Large intestine (tissue), 12 donors: ENCODE measurements around the gene NUDT16L1. TPM values are rescaled to one million over a fixed set of nuclear protein-coding genes. Genes with fewer than 3 reads are reported as not detected.
A peak's percentile ranks its signal among the peaks of the same experiment; 100 is the strongest.
"Not testable (repeated sequence)": the region's sequence is repeated elsewhere in the genome, so short reads cannot be mapped to it uniquely, and the experiment has no call there.

Experiments
- DNase-seq, 2 donors: peaks; one replicate each; pipeline versions ENCODE4 v3.0.0 to v3.0.0-alpha.2; 2013
- H3K27ac ChIP-seq: one replicate; pipeline ENCODE4 v1.5.1; 2013; ENCODE audit warnings: low read length
- H3K27me3 ChIP-seq: 2 replicates; pipeline ENCODE4 v1.6.1; 2013; ENCODE audit warnings: low read length; ENCODE audit not compliant: control insufficient read depth, insufficient read depth
- H3K36me3 ChIP-seq: 2 replicates; pipeline ENCODE4 v1.6.1; 2013; ENCODE audit warnings: low read length; ENCODE audit not compliant: control insufficient read depth, insufficient read depth
- H3K4me1 ChIP-seq: one replicate; pipeline ENCODE4 v1.6.1; 2013; ENCODE audit warnings: low read length; ENCODE audit not compliant: control insufficient read depth, insufficient read depth
- H3K4me3 ChIP-seq: one replicate; pipeline ENCODE4 v1.5.1; 2013; ENCODE audit warnings: low read length
- H3K9me3 ChIP-seq: one replicate; pipeline ENCODE4 v1.6.1; 2013; ENCODE audit warnings: mild to moderate bottlenecking, low read depth, low read length, moderate library complexity; ENCODE audit not compliant: control insufficient read depth
- WGBS: methylation state at CpG from one replicate; pipeline ENCODE4 v1.1.5; 2013; ENCODE audit warnings: low lambda C conversion rate; ENCODE audit not compliant: insufficient coverage; 5-methylcytosine and 5-hydroxymethylcytosine counted together
- long read RNA-seq, 11 donors: transcript quantifications; one replicate each; lab custom pipeline, GENCODE V29; 2026
- polyA plus RNA-seq: library from polyadenylated mRNA; unstranded; fragments of 120-200 nt; gene quantifications from one replicate; pipeline ENCODE4 v1.2.1, GENCODE V29; 2013

NUDT16L1 gene
- polyA plus RNA-seq, result 42.5 TPM
- long read RNA-seq, donor 1, transcript NUDT16L1-201 (3 exons, 1,349 nt), result major isoform, 13 of 15 reads
- long read RNA-seq, donor 1, partial matches to known transcripts, result 0 of 15 reads
- long read RNA-seq, donor 1, other reads (novel, unspliced or antisense), result 0 of 15 reads
- long read RNA-seq, donor 2, transcript NUDT16L1-201 (3 exons, 1,349 nt), result major isoform, 24 of 28 reads
- long read RNA-seq, donor 2, partial matches to known transcripts, result 0 of 28 reads
- long read RNA-seq, donor 2, other reads (novel, unspliced or antisense), result 0 of 28 reads
- long read RNA-seq, donor 3, result 0 reads
- long read RNA-seq, donor 4, partial matches to known transcripts, result 0 of 5 reads
- long read RNA-seq, donor 4, other reads (novel, unspliced or antisense), result 0 of 5 reads
- long read RNA-seq, donor 5, transcript NUDT16L1-201 (3 exons, 1,349 nt), result major isoform, 8 of 15 reads
- long read RNA-seq, donor 5, partial matches to known transcripts, result 5 of 15 reads
- long read RNA-seq, donor 5, other reads (novel, unspliced or antisense), result 0 of 15 reads
- long read RNA-seq, donor 6, transcript NUDT16L1-201 (3 exons, 1,349 nt), result major isoform, 23 of 30 reads
- long read RNA-seq, donor 6, transcript NUDT16L1-204 (3 exons, 1,406 nt), result minor isoform, 5 of 30 reads
- long read RNA-seq, donor 6, partial matches to known transcripts, result 0 of 30 reads
- long read RNA-seq, donor 6, other reads (novel, unspliced or antisense), result 0 of 30 reads
- long read RNA-seq, donor 7, transcript NUDT16L1-201 (3 exons, 1,349 nt), result major isoform, 6 of 10 reads
- long read RNA-seq, donor 7, partial matches to known transcripts, result 0 of 10 reads
- long read RNA-seq, donor 7, other reads (novel, unspliced or antisense), result 0 of 10 reads
- long read RNA-seq, donor 8, transcript NUDT16L1-204 (3 exons, 1,406 nt), result minor isoform, 8 of 33 reads
- long read RNA-seq, donor 8, transcript NUDT16L1-201 (3 exons, 1,349 nt), result major isoform, 23 of 33 reads
- long read RNA-seq, donor 8, partial matches to known transcripts, result 0 of 33 reads
- long read RNA-seq, donor 8, other reads (novel, unspliced or antisense), result 0 of 33 reads
- long read RNA-seq, donor 9, transcript NUDT16L1-201 (3 exons, 1,349 nt), result major isoform, 22 of 33 reads
- long read RNA-seq, donor 9, transcript NUDT16L1-204 (3 exons, 1,406 nt), result minor isoform, 8 of 33 reads
- long read RNA-seq, donor 9, partial matches to known transcripts, result 0 of 33 reads
- long read RNA-seq, donor 9, other reads (novel, unspliced or antisense), result 0 of 33 reads
- long read RNA-seq, donor 10, transcript NUDT16L1-201 (3 exons, 1,349 nt), result major isoform, 23 of 37 reads
- long read RNA-seq, donor 10, partial matches to known transcripts, result 8 of 37 reads
- long read RNA-seq, donor 10, other reads (novel, unspliced or antisense), result 0 of 37 reads
- long read RNA-seq, donor 11, transcript NUDT16L1-201 (3 exons, 1,349 nt), result major isoform, 8 of 13 reads
- long read RNA-seq, donor 11, partial matches to known transcripts, result 0 of 13 reads
- long read RNA-seq, donor 11, other reads (novel, unspliced or antisense), result 0 of 13 reads

DNA sequence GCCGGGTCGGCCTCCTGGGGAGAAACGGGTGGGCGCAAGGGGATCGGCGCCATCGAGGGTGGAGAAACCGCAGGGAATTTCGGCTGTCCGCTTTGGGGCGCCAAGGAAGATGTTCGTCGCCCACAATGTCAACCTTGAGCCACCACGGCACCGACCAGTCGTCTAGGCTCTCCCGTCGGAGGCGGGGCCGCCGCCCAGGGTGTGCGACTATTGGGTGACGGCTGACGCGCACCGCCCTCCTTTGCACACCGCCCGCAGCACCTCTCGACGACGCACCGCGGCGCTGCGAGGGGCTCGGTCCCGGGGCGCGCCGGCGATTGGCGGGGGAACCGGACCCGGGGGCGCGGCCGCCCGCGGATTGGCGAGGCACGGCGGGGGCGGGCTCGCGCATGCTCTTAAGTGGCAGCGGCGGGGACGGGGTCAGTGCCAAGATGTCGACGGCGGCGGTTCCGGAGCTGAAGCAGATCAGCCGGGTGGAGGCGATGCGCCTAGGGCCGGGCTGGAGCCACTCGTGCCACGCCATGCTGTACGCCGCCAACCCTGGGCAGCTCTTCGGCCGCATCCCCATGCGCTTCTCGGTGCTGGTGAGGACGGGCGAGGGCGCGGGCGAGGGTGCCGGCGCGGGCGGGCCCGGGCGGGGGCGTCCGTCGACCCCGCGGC lies at the start of gene NUDT16L1:
NUDT16L1 (plus strand) TSS at position 267 of the 660 bp plus-strand sequence; CDS start at position 432, 165 bp downstream.
- H3K4me1 ChIP-seq, result peaks cover 29% of the 10 kb centered on the region
- H3K9me3 ChIP-seq, result peaks cover 6% of the 10 kb centered on the region
- H3K4me3 ChIP-seq, result peak within 1 kb of the TSS; percentile 78
- peak; percentile 97 to 98 for DNase-seq
- WGBS, result no CpG with 5 or more reads among the region's 91 CpGs
- peak within 1 kb of the TSS; percentile 83 for H3K27ac ChIP-seq
- peaks cover 56% of the 10 kb centered on the region for H3K36me3 ChIP-seq
- H3K27me3 ChIP-seq, result no peaks in the 10 kb centered on the region

DNA sequence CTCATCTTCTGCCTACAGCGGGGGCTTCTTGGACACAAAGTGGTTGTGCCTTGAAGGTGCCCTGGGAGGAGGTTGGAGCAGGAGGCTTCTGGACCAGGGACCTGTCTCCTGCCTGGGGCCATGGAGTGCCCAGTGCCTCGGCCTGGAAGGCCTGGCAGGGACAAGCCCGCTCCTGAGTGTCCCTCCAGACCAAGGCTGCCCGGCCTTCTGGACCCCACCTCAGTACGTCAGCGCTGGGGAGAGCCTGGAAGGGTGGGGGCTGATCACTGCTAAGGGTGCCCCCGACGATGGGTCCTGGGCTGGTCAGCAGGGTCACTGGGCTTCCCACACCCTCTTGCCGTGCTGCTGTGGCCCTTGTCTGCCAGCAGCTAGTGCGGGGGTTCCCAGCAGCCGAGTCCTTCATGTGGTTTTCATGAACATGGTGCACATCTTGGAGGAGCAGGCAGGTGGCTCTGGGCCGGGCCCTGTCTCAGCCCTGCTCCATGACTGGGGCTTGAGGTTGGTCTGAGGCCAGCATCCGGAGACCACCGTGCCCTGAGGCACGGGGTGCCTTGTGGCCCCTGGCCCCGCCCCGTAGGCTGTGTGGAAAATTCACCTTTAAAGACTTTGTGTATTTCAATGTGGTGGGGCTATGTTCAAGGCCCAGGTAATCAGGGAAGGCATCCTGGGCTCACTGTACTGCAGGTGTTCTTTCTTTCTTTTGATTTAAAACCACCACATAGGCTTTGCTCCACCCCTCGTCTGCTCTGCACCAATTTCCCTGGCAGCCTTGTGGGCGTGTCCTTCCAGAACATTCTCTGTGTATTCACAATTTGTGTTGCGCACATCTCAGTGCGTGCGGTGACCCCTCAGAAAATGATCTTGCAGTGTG lies 46.4 kb upstream of the NUDT16L1 start:
- WGBS, result no CpG with 5 or more reads among the region's 22 CpGs
- no peak for DNase-seq
- peaks cover 45% of the 10 kb centered on the region for H3K36me3 ChIP-seq
- no peak overlapping the region for H3K4me3 ChIP-seq
- H3K4me1 ChIP-seq, result peaks cover 2% of the 10 kb centered on the region
- H3K27ac ChIP-seq, result no peak overlapping the region
- H3K27me3 ChIP-seq, result no peaks in the 10 kb centered on the region
- peaks cover 23% of the 10 kb centered on the region for H3K9me3 ChIP-seq

- Histone ChIP-seq H3K9me3 (peaks cover 25% of the 10 kb centered on the region), H3K27me3 (no peaks in the 10 kb centered on the region), H3K36me3 (peaks cover 51% of the 10 kb centered on the region), H3K4me1 (peaks cover 8% of the 10 kb centered on the region), H3K27ac (no peak overlapping the region), H3K4me3 (no peak overlapping the region)
- DNase-seq, result no peak
- WGBS, result no CpG with 5 or more reads among the region's 8 CpGs
Measured at GRCh38 chr16:4647644-4647980, 45.8 kb upstream of the NUDT16L1 start.

DNA sequence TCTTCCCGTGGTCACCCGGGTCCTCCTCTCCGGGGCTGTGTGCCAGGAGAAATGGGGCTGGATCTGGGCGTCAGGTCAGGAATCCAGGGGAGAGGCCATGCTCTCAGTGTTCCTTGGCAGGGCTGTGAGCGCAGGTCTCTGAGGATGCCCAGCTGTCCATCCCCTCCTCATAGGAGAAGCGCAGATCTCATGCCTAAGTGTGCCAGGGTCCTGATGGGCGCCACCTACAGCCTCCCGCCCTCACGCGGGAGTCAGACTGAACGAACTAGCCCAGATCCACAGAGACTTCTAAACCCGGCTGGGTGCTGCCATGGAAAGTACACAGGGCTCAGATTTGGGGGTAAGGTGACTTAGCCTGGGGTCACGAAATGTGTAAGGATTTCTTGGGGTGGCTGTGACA lies 44.4 kb upstream of the NUDT16L1 start:
- 100% methylated on average over 1 of the region's 13 CpGs for WGBS
- H3K36me3 ChIP-seq, result peaks cover 55% of the 10 kb centered on the region

GRCh38 chr16:4649744-4650442 lies 43.5 kb upstream of the NUDT16L1 start:
- no CpG with 5 or more reads among the region's 25 CpGs for WGBS
- Histone ChIP-seq H3K36me3 (peaks cover 56% of the 10 kb centered on the region), H3K4me3 (no peak overlapping the region), H3K27ac (no peak overlapping the region), H3K27me3 (no peaks in the 10 kb centered on the region), H3K9me3 (peaks cover 27% of the 10 kb centered on the region), H3K4me1 (peaks cover 31% of the 10 kb centered on the region)
- DNase-seq, result no peak

More for the DNA sequence above, 44.4 kb upstream of the NUDT16L1 start:
- H3K27ac ChIP-seq, result no peak overlapping the region
- H3K4me1 ChIP-seq, result peaks cover 21% of the 10 kb centered on the region
- no peak for DNase-seq
- H3K9me3 ChIP-seq, result peaks cover 27% of the 10 kb centered on the region
- H3K4me3 ChIP-seq, result no peak overlapping the region
- no peaks in the 10 kb centered on the region for H3K27me3 ChIP-seq

DNA sequence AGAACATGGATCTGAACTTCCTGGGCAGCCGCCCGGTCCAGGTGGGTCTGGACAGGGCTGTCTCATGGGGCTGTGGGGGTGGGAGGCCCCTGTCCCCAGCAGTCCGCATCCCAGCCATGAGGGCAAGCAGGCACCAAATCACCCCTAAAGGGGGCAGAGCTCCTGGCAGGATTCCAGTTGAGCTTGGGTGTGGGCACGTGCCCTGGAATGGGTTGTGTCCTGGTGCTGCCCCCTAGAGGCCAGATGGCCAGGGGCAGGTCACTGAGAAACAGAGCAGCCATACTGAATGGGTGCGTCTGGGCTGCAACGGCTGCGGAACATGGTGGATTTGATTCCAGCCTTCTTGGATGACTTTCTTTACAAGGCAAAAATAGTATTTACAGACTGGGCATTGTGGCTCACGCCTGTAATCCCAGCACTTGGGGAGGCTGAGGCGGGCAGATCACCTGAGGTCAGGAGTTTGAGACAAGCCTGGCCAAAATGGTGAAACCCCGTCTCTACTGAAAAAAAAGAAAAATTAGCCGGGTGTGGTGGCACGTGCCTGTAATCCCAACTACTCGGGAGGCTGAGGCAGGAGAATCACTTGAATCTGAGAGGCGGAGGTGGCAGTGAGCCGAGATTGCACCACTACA lies 42.8 kb upstream of the NUDT16L1 start:
- peak; percentile 60 to 66 for DNase-seq
- peaks cover 58% of the 10 kb centered on the region for H3K36me3 ChIP-seq
- not testable (repeated sequence) for H3K27me3 ChIP-seq, H3K27ac ChIP-seq, H3K4me3 ChIP-seq
- WGBS, result no CpG with 5 or more reads among the region's 15 CpGs
- H3K9me3 ChIP-seq, result peaks cover 27% of the 10 kb centered on the region
- peaks cover 38% of the 10 kb centered on the region for H3K4me1 ChIP-seq

DNA sequence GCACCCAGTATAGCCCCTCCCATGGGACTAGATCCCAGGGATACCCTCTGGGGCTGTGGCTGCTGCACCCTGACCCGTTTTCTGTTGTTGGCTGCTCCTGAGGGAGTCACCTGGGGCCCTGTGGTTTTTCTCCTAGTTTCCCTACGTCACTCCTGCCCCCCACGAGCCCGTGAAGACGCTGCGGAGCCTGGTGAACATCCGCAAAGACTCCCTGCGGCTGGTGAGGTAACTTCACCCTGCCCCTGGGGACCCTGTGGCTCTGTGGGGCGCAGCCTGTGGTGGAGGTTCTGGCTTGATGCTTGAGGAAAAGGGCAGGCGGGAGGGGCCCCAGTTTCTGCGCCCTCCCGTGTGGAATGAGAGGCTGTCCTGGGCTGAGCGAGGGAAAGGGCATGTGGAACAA lies 41.5 kb upstream of the NUDT16L1 start:
- no peak overlapping the region for H3K4me3 ChIP-seq
- no peaks in the 10 kb centered on the region for H3K27me3 ChIP-seq
- peaks cover 55% of the 10 kb centered on the region for H3K36me3 ChIP-seq
- 60% methylated on average over 1 of the region's 13 CpGs for WGBS
- H3K4me1 ChIP-seq, result peaks cover 49% of the 10 kb centered on the region
- no peak for DNase-seq
- H3K27ac ChIP-seq, result no peak overlapping the region
- peaks cover 21% of the 10 kb centered on the region for H3K9me3 ChIP-seq

GRCh38 chr16:4652561-4652960 lies 40.8 kb upstream of the NUDT16L1 start:
- peak overlapping the region; percentile 92 for H3K27ac ChIP-seq
- peaks cover 16% of the 10 kb centered on the region for H3K9me3 ChIP-seq
- no peak for DNase-seq
- H3K27me3 ChIP-seq, result no peaks in the 10 kb centered on the region
- no CpG with 5 or more reads among the region's 25 CpGs for WGBS
- no peak overlapping the region for H3K4me3 ChIP-seq
- H3K4me1 ChIP-seq, result peaks cover 56% of the 10 kb centered on the region
- H3K36me3 ChIP-seq, result peaks cover 57% of the 10 kb centered on the region
